IMR-90 (cell line): ENCODE measurements around the gene ATP1B1. TPM values are rescaled to one million over a fixed set of nuclear protein-coding genes. Genes with fewer than 3 reads are reported as not detected.

Source experiments
- ATAC-seq: fragments of 200-7000 bp; cut with Tn5 transposase; 2 replicates; pipeline ENCODE4 v1.9.1; 2020; ENCODE audit warnings: low read depth, mild to moderate bottlenecking, moderate library complexity
- BruUV-seq: library from RNA; stranded (reverse); fragments of 400-500 nt; replicated peaks from 2 replicates; lab custom pipeline; 2021; lab: Mats Ljungman, UMichigan
- CTCF ChIA-PET: fragments of 300-600 bp; formaldehyde crosslinking; extraction: SDS; loops from one replicate; lab custom pipeline; 2021; ENCODE audit warnings: antibody characterized with exemption; lab: Yijun Ruan, JAX
- POLR2A ChIA-PET: fragments of 300-600 bp; sonication (Branson Sonifier 250); formaldehyde crosslinking; loops from one replicate; lab custom pipeline; 2022; ENCODE audit warnings: antibody characterized with exemption; ENCODE audit not compliant: unreplicated experiment; lab: Charles Lee
- DNase-seq: peaks from one replicate; pipeline ENCODE4 v3.0.0; 2013
- H2AFZ ChIP-seq: replicated peaks from 2 replicates; pipeline ENCODE3; 2013; ENCODE audit warnings: low read length, mild to moderate bottlenecking; ENCODE audit not compliant: poor library complexity
- H2AK5ac ChIP-seq: 2 replicates; pipeline ENCODE4 v1.6.1; 2013; ENCODE audit warnings: low read depth, low read length, inconsistent platforms
- H2AK9ac ChIP-seq: replicated peaks from 2 replicates; pipeline ENCODE3; 2013; ENCODE audit warnings: mild to moderate bottlenecking, low read depth, low read length, moderate library complexity; ENCODE audit not compliant: poor library complexity
- H2BK120ac ChIP-seq: 2 replicates; pipeline ENCODE4 v1.6.1; 2013; ENCODE audit warnings: low read depth, low read length, inconsistent platforms
- H2BK15ac ChIP-seq: 3 replicates; pipeline ENCODE4 v1.6.1; 2013; ENCODE audit warnings: low read depth, low read length, inconsistent platforms
- H2BK20ac ChIP-seq: 2 replicates; pipeline ENCODE4 v1.6.1; 2013; ENCODE audit warnings: low read depth, mild to moderate bottlenecking, inconsistent platforms, low read length, moderate library complexity
- H2BK5ac ChIP-seq: 2 replicates; pipeline ENCODE4 v1.6.1; 2013; ENCODE audit warnings: mild to moderate bottlenecking, low read depth, low read length, inconsistent platforms; ENCODE audit not compliant: poor library complexity, severe bottlenecking
- H3K14ac ChIP-seq: replicated peaks from 2 replicates; pipeline ENCODE4 v1.6.1; 2013; ENCODE audit warnings: low read depth, low read length, inconsistent platforms
- H3K18ac ChIP-seq: 2 replicates; pipeline ENCODE4 v1.6.1; 2013; ENCODE audit warnings: low read depth, low read length, control low read depth
- H3K23ac ChIP-seq: 2 replicates; pipeline ENCODE4 v1.6.1; 2013; ENCODE audit warnings: low read depth, low read length, inconsistent platforms
- H3K27ac ChIP-seq: 2 replicates; pipeline ENCODE4 v1.5.1; 2013; ENCODE audit warnings: mild to moderate bottlenecking, control low read depth, low read length; ENCODE audit not compliant: insufficient read depth
- H3K27me3 ChIP-seq: 2 replicates; pipeline ENCODE4 v1.6.1; 2013; ENCODE audit warnings: low read length; ENCODE audit not compliant: control insufficient read depth, insufficient read depth
- H3K36me3 ChIP-seq: 2 replicates; pipeline ENCODE4 v1.6.1; 2013; ENCODE audit warnings: low read length, mixed read lengths; ENCODE audit not compliant: control insufficient read depth, insufficient read depth
- H3K4ac ChIP-seq: 2 replicates; pipeline ENCODE4 v1.6.1; 2013; ENCODE audit warnings: low read depth, low read length, inconsistent platforms
- H3K4me1 ChIP-seq: 2 replicates; pipeline ENCODE4 v1.6.1; 2013; ENCODE audit warnings: low read length, mixed read lengths; ENCODE audit not compliant: control insufficient read depth, insufficient read depth
- H3K4me2 ChIP-seq: 2 replicates; pipeline ENCODE4 v1.6.1; 2013; ENCODE audit warnings: low read depth, mild to moderate bottlenecking, control low read depth, low read length, moderate library complexity
- H3K4me3 ChIP-seq: 2 replicates; pipeline ENCODE4 v1.5.1; 2013; ENCODE audit warnings: low read depth, mild to moderate bottlenecking, control low read depth, low read length, moderate library complexity; ENCODE audit not compliant: insufficient read depth
- H3K56ac ChIP-seq: 2 replicates; pipeline ENCODE4 v1.6.1; 2013; ENCODE audit warnings: low read length, inconsistent platforms; ENCODE audit not compliant: insufficient read depth; ENCODE audit errors: extremely low read depth
- H3K79me1 ChIP-seq, 2 experiments: 2 replicates each; pipeline ENCODE4 v1.6.1; 2013; ENCODE audit warnings: low read length in 2 of 2, inconsistent platforms in 1 of 2, low read depth in 1 of 2
- H3K9ac ChIP-seq: 2 replicates; pipeline ENCODE4 v1.6.1; 2013; ENCODE audit warnings: low read depth, low read length, control low read depth
- H3K9me1 ChIP-seq: 2 replicates; pipeline ENCODE4 v1.6.1; 2013; ENCODE audit warnings: low read length, inconsistent platforms; ENCODE audit not compliant: insufficient read depth
- H3K9me3 ChIP-seq: 2 replicates; pipeline ENCODE4 v1.6.1; 2013; ENCODE audit warnings: low read length; ENCODE audit not compliant: control insufficient read depth, insufficient read depth
- H4K20me1 ChIP-seq: 2 replicates; pipeline ENCODE4 v1.6.1; 2013; ENCODE audit warnings: low read length, inconsistent platforms; ENCODE audit not compliant: insufficient read depth
- H4K5ac ChIP-seq: 2 replicates; pipeline ENCODE4 v1.6.1; 2013; ENCODE audit warnings: mild to moderate bottlenecking, low read depth, low read length, control low read depth
- H4K8ac ChIP-seq, 2 experiments: 2 replicates each; pipeline ENCODE4 v1.6.1; 2013; ENCODE audit warnings: low read depth in 2 of 2, low read length in 2 of 2, control low read depth in 1 of 2, inconsistent platforms in 1 of 2
- H4K91ac ChIP-seq: 2 replicates; pipeline ENCODE4 v1.6.1; 2013; ENCODE audit warnings: low read depth, low read length, inconsistent platforms; ENCODE audit not compliant: insufficient read depth
- CEBPB ChIP-seq: IDR thresholded peaks from 2 replicates; pipeline ENCODE4 v1.6.1; 2012; ENCODE audit warnings: low read depth, low read length, improper control_type of control experiment
- MAZ ChIP-seq: IDR thresholded peaks from 2 replicates; pipeline ENCODE4 v1.6.1; 2012; ENCODE audit warnings: low read depth, mild to moderate bottlenecking, low read length, improper control_type of control experiment, moderate library complexity, borderline replicate concordance
- NFE2L2 ChIP-seq: fragments of 150-350 bp; IDR thresholded peaks from 2 replicates; pipeline ENCODE4 v1.6.1; 2016; ENCODE audit warnings: low read depth, mild to moderate bottlenecking, low read length
- RFX5 ChIP-seq: IDR thresholded peaks from 2 replicates; pipeline ENCODE4 v1.8.0; 2012; ENCODE audit warnings: low read depth, mild to moderate bottlenecking, low read length, moderate library complexity
- USF2 ChIP-seq: fragments of 150-350 bp; IDR thresholded peaks from 2 replicates; pipeline ENCODE4 v1.6.1; 2017; ENCODE audit warnings: mild to moderate bottlenecking, antibody characterized with exemption, low read length, low read depth
- WGBS, 2 experiments: methylation state at CpG; one replicate each; pipeline versions ENCODE4 v1.1.5 to v1.1.7; 2013; ENCODE audit warnings: missing lambda C conversion rate in 2 of 2; ENCODE audit not compliant: insufficient read length in 1 of 2; ENCODE audit errors: extremely low coverage in 2 of 2; 5-methylcytosine and 5-hydroxymethylcytosine counted together
- dilution Hi-C: fragments of 300-500 bp; cut with HindIII; formaldehyde crosslinking; loops from one replicate; pipeline ENCODE4 v1.14.3; 2018; ENCODE audit warnings: low sequenced_read_pairs; ENCODE audit not compliant: unreplicated experiment
- in situ Hi-C: fragments of 300-500 bp; cut with MboI; formaldehyde crosslinking; loops from 3 replicates; pipeline ENCODE4 v1.14.3; 2019; ENCODE audit warnings: low sequenced_read_pairs, inconsistent platforms, mixed read lengths
- intact Hi-C: fragments of 100-400 bp; cut with micrococcal nuclease; formaldehyde crosslinking; loops from 2 replicates; pipeline ENCODE4 v1.10.0; 2022
- polyA plus RNA-seq, 3 experiments: library from polyadenylated mRNA; depleted of rRNA; stranded (reverse); fragments of >200 nt; gene quantifications; 2 replicates each; pipeline ENCODE4 v1.2.3, GENCODE V29; 2012; ENCODE audit warnings: low replicate concordance in 1 of 3
- total RNA-seq: library from RNA; depleted of rRNA; stranded (reverse); fragments of >200 nt; gene quantifications from 2 replicates; pipeline ENCODE4 v1.2.3, GENCODE V29; 2012
- TF ChIP-seq, protein P1 (sequence below): fragments of 150-350 bp; IDR thresholded peaks from 2 replicates; pipeline ENCODE4 v1.6.1; 2016; ENCODE audit warnings: low read depth, mild to moderate bottlenecking, low read length, moderate library complexity, borderline replicate concordance

ATP1B1 gene
- total and polyA plus RNA-seq, 2 of the 4 experiments (the other 2 are of a cell fraction): 14.5 to 22.1 TPM

DNA sequence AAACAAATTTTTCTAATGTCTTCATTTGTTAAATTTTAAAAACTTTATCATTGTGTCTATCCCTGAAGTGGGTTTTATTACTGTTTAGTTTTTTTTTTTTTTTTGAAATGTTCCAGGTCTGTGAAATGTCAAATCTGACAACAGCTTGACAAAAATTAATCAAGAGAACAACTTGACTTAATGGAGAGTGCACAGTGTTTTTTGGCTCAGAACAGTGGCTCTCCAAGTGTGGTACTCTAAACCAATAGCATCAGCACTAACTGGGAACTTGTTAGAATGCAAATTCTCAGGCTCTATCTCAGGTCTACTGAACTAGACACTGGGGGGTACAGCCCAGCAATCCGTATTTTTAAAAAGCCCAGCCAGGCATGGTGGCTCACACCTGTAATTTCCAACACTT, 49.2 kb downstream of the ATP1B1 start:
- Histone ChIP-seq H3K4me1 (no peaks in the 10 kb centered on the region), H4K91ac (no peak overlapping the region), H2BK20ac (no peak overlapping the region), H4K8ac (no peak overlapping the region), H3K4me2 (no peak overlapping the region), H3K79me1 (no peaks in the 10 kb centered on the region), H4K5ac (no peak overlapping the region), H3K56ac (no peak overlapping the region), H3K9me3 (no peaks in the 10 kb centered on the region), H3K27me3 (no peaks in the 10 kb centered on the region), H3K27ac (no peak overlapping the region), H2BK120ac (no peak overlapping the region), H3K4ac (no peak overlapping the region), H3K9ac (no peak overlapping the region), H2AFZ (no peak overlapping the region), H3K23ac (no peak overlapping the region), H2BK5ac (no peak overlapping the region), H2AK9ac (no peak overlapping the region), H4K20me1 (no peaks in the 10 kb centered on the region), H2AK5ac (no peak overlapping the region), H3K36me3 (no peaks in the 10 kb centered on the region), H2BK15ac (no peak overlapping the region), H3K14ac (no peak overlapping the region), H3K18ac (no peak overlapping the region), H3K4me3 (no peak overlapping the region), H3K9me1 (no peaks in the 10 kb centered on the region; the same call in 1 of the 2 replicates)
- intact Hi-C loops: no loop called here
- no peak for TF ChIP-seq NFE2L2
- TF ChIP-seq USF2: no peak
- TF ChIP-seq, protein P1, sequence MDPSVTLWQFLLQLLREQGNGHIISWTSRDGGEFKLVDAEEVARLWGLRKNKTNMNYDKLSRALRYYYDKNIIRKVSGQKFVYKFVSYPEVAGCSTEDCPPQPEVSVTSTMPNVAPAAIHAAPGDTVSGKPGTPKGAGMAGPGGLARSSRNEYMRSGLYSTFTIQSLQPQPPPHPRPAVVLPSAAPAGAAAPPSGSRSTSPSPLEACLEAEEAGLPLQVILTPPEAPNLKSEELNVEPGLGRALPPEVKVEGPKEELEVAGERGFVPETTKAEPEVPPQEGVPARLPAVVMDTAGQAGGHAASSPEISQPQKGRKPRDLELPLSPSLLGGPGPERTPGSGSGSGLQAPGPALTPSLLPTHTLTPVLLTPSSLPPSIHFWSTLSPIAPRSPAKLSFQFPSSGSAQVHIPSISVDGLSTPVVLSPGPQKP: no peak
- no peak for TF ChIP-seq RFX5
- no peak for TF ChIP-seq CEBPB
- TF ChIP-seq MAZ: no peak
- ATAC-seq (no peak), DNase-seq (no peak)
- no TSS peak for BruUV-seq
- ChIA-PET CTCF (no interaction called here), POLR2A (no interaction called here)
- in situ Hi-C loops: no loop called here
- WGBS, 2 experiments: 100% methylated on average over 1 of the region's 1 CpG; no CpG with 5 or more reads in 1 of the 2 experiments
- dilution Hi-C loops: no loop called here
